RWPE2 (cell line): ENCODE measurements around the gene MACROD2.

ENCODE experiments used
- ATAC-seq: fragments of 200-7000 bp; cut with Tn5 transposase; 3 replicates; pipeline ENCODE4 v1.9.1; 2021; ENCODE audit warnings: low read depth
- DNase-seq: peaks from one replicate; pipeline ENCODE4 v3.0.0-alpha.2; 2020; ENCODE audit warnings: low spot score
- H3K27ac ChIP-seq: fragments of 450-650 bp; 2 replicates; pipeline ENCODE4 v1.5.1; 2017; ENCODE audit warnings: mild to moderate bottlenecking; ENCODE audit not compliant: poor library complexity, severe bottlenecking
- H3K27me3 ChIP-seq: fragments of 250-450 bp; sonication (Bioruptor Pico); 2 replicates; pipeline ENCODE4 v1.5.1; 2021; ENCODE audit warnings: mild to moderate bottlenecking, moderate library complexity; ENCODE audit not compliant: insufficient read depth, poor library complexity, severe bottlenecking
- H3K36me3 ChIP-seq: fragments of 250-450 bp; sonication (Bioruptor Pico); 2 replicates; pipeline ENCODE4 v1.5.1; 2020; ENCODE audit warnings: low read depth, mild to moderate bottlenecking, moderate library complexity
- H3K4me1 ChIP-seq: fragments of 250-450 bp; sonication (Bioruptor Pico); 2 replicates; pipeline ENCODE4 v1.5.1; 2021; ENCODE audit warnings: mild to moderate bottlenecking, moderate library complexity; ENCODE audit not compliant: insufficient read depth, poor library complexity, severe bottlenecking
- H3K4me3 ChIP-seq: fragments of 250-450 bp; sonication (Bioruptor Pico); 2 replicates; pipeline ENCODE4 v1.5.1; 2021; ENCODE audit warnings: mild to moderate bottlenecking, moderate library complexity; ENCODE audit not compliant: severe bottlenecking
- H3K9me3 ChIP-seq: fragments of 250-450 bp; sonication (Bioruptor Pico); 2 replicates; pipeline ENCODE4 v1.5.1; 2021; ENCODE audit warnings: mild to moderate bottlenecking, moderate library complexity; ENCODE audit not compliant: severe bottlenecking
- CTCF ChIP-seq: fragments of 450-650 bp; IDR thresholded peaks from one replicate; pipeline ENCODE4 v1.5.1; 2017; ENCODE audit warnings: mild to moderate bottlenecking, moderate library complexity; ENCODE audit not compliant: poor library complexity, severe bottlenecking

MACROD2 gene

GRCh38 chr20:16078172-16078898, 2083.0 kb downstream of the MACROD2 start:
- peaks cover 3% of the 10 kb centered on the region for H3K27me3 ChIP-seq
- H3K36me3 ChIP-seq = no peaks in the 10 kb centered on the region
- ATAC-seq (no peak), DNase-seq (no peak)
- H3K27ac ChIP-seq = no peak overlapping the region
- H3K4me3 ChIP-seq = no peak overlapping the region
- TF ChIP-seq CTCF = no peak
- no peaks in the 10 kb centered on the region for H3K4me1 ChIP-seq
- H3K9me3 ChIP-seq = no peaks in the 10 kb centered on the region

GRCh38 chr20:16081421-16081820, 2086.1 kb downstream of the MACROD2 start:
- Histone ChIP-seq H3K27ac (no peak overlapping the region), H3K9me3 (no peaks in the 10 kb centered on the region), H3K27me3 (peaks cover 19% of the 10 kb centered on the region), H3K36me3 (no peaks in the 10 kb centered on the region), H3K4me3 (no peak overlapping the region), H3K4me1 (no peaks in the 10 kb centered on the region)
- no peak for TF ChIP-seq CTCF
- DNase-seq (no peak), ATAC-seq (no peak)

DNA sequence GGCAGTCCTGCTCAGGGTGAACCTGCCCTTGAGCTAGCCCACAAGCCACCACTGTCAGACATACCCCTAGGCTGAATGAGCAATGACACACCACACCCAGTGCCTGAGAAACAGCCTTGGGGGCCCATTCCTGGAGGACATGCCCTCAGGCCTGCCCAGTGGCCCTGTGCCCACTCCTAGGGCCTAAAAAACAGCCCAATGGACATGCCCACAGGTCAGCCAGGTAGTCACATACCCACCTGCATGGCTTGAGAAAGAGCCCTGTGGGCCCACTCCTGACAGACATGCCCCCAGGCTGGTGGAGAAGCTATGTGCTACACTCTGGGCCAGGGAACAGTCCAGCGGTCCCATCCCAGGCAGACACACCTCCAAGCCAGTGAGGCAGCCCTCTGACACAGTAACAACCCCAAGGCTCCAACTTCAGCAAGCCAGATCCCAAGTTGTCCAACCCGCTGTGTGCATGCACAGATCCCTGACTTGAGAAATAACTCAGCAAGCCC, 2086.8 kb downstream of the MACROD2 start:
- ATAC-seq (no peak), DNase-seq (no peak)

DNA sequence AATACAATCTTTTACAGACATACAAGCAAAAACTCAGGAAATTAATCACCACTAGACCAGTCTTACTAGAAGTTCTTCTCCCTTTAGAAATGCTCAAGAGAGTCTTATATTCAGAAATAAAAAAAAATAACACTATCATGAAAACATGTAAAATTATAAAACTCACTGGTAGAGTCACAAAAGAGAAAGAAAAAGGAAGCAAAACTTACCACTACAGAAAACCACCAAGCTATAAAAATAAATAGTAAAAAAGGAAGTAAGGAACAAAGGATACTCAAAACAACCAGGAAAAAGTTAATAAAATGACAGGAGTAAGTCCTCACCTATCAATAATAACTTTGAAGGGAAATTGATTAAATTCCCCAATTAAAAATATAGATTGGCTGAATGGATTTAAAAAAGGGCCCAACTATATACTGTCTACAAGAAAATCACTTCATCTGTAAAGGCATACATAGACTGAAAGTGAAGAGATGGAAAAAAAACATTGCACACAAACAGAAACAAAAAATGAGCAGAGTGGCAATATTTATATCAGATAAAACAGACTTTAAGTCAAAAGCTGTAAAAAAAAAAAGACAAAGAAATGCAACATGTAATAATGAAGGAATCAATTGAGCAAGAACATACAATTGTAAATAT, 2088.4 kb downstream of the MACROD2 start:
- Histone ChIP-seq H3K36me3 (no peaks in the 10 kb centered on the region), H3K4me3 (no peak overlapping the region), H3K4me1 (no peaks in the 10 kb centered on the region), H3K27ac (no peak overlapping the region), H3K9me3 (no peaks in the 10 kb centered on the region), H3K27me3 (peaks cover 16% of the 10 kb centered on the region)
- TF ChIP-seq CTCF = no peak
- ATAC-seq = no peak
- DNase-seq = no peak

More for the DNA sequence above, 2086.8 kb downstream of the MACROD2 start:
- Histone ChIP-seq H3K4me1 (no peaks in the 10 kb centered on the region), H3K36me3 (no peaks in the 10 kb centered on the region), H3K27me3 (peaks cover 18% of the 10 kb centered on the region), H3K27ac (no peak overlapping the region), H3K9me3 (no peaks in the 10 kb centered on the region), H3K4me3 (no peak overlapping the region)
- no peak for TF ChIP-seq CTCF

DNA sequence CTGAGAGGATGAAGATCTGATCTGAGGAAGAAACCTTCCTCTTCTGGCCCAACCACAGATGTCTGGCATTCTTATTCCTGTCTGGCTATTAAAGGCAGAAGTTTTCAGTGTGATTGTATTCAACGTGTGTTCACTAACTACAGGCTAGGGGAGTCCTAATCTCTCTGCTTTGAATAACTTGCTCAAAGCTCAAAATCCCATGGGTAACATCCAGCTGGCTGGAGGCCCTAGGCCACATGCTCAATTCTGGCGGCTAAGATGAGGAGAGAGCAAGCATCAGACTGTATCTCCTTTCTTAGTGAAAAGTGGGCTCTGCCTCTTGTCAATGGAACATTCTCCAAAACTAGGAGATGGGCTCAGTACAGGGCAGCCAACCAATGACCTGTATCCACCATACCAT, 2099.9 kb downstream of the MACROD2 start:
- Histone ChIP-seq H3K36me3 (no peaks in the 10 kb centered on the region), H3K4me3 (no peak overlapping the region), H3K27me3 (no peaks in the 10 kb centered on the region), H3K4me1 (no peaks in the 10 kb centered on the region), H3K27ac (no peak overlapping the region), H3K9me3 (no peaks in the 10 kb centered on the region)
- no peak for DNase-seq
- no peak for TF ChIP-seq CTCF
- ATAC-seq = no peak
